GM18499 (cell line): ENCODE data around the gene DSP.
A peak's percentile ranks its signal among the peaks of the same experiment; 100 is the strongest.

ENCODE experiments used
- ATAC-seq: cut with Tn5 transposase; IDR thresholded peaks from one replicate; pipeline ENCODE4 v1.9.1; 2021; ENCODE audit warnings: moderate number of reproducible peaks; ENCODE audit not compliant: insufficient read depth, unreplicated experiment

DSP gene

DNA sequence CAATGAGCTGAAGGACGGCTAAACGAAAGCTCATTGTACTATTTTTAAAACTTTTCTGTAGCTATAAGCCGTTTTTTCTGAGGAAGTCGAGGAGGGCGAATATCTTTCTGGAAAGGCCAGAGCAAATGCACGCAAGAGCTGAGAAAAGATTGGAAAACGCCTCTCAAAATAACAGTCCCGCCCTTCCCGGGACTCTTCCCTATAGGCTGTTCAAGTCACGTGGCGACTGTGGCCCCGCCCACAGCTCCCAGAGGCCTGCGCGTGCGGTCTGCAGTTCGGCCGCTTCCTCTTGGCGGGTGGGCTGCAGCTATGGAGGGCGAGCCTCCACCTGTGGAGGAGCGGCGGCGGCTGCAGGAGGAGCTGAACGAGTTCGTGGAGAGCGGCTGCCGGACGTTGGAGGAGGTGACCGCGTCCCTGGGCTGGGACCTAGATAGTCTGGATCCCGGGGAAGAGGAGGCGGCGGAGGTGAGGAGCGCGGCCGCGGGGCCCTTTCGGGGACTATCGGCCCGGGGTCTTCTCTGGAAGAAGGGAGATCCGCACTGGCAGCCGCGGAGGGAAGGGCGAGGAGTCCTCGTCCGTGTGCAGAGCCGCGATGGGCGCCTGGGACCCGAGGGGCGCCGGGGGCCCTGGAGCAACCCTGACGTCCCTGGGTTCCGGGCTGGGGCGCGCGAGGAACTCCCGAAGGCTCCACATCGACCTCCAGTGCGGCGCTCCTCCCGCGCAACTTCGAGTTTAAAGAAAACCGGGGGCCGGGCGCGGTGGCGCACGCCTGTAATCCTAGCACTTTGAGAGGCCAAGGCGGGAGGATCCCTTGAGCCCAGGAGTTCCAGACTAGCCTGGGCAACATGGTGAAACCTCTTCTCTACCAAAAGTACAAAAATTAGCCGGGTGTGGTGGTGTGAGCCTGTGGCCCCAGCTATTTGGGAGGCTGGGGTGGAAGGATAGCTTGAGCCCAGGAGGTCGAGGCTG is 48.8 kb downstream of the DSP start, which contains the start of gene SNRNP48:
SNRNP48 (plus strand) TSS at position 250 of the 969 bp plus-strand sequence; CDS start at position 310, 60 bp downstream.
- peak; percentile 91 for ATAC-seq

DNA sequence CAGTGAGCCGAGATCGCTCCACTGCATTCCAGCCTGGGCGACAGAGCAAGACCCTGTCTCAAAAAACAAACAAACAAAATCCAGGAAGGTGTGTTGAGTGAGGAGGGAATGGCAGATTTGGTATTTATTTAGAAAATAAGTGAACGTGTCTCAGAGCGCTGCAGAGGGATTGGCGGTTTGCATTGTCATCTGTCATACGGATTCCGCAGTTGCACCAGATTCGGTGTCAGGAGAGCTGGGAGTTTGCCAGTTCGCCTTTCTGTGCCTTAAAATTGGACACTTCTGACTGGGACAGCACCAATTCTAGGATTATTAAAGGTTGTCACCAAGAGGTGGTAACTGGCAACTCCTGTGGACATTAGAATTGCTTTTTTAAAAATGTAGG is 49.4 kb downstream of the DSP start:
- ATAC-seq: no peak

- ATAC-seq: no peak
Measured at GRCh38 chr6:7591770-7592169, 50.3 kb downstream of the DSP start.

- no peak for ATAC-seq
Measured at GRCh38 chr6:7593229-7593628, 51.8 kb downstream of the DSP start.

GRCh38 chr6:7594579-7595125 is 53.2 kb downstream of the DSP start:
- ATAC-seq: no peak

GRCh38 chr6:7604003-7604402 is 62.5 kb downstream of the DSP start:
- ATAC-seq: no peak

DNA sequence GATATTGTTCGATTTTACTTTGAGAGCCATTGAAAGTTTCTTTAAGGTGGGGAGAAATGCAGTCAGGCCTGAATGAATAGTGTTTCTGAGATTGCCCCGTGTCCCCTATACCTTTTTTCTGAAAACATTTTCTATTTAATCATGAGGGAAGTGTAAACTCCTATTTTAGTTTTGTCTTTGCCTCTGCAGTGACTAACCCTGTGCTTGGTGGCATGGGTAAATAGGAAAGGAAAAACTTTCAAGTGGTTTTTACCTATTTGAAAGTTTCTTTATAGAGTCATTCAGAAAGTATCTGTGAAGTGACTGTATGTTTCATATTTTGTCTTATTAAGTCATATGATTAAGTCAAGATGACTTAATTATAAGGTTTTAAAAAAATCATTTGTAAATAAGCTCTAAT is 63.0 kb downstream of the DSP start:
- ATAC-seq: no peak

DNA sequence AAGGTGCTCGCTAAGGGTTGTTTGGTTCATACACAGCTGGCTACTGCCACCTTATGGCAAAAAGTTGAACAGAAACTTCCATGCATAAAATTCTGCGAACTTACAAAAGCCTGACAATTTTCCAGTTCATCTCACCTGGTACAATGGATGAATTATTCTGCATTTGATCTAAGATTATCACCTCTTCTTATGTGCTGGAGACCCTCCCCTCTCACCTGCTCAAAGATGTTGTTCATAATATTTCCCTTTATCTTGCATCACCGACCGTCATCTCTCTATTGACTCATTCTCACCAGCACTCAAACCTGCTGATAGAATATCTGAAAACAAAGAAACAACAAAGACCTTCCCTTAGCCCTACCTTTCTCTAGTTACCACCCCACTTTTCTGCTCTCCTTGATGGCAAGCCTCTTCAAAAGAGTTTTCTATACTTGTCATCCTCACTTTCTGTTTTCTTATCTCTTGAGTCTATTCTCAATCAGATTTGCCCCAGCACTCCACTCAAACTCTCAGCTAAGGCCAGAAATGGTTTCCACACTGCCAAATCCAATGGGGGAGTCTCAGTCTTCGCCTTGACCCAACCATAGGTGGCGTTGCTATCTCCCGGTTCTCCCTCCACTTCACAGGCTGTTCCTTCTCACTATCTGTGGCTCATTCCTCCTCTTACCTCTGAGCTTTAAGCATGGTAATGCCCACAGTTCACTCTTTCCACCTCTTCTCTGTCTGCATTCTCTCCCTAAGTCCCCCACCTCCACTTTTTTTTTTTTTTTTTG is 74.3 kb downstream of the DSP start:
- ATAC-seq: no peak

- ATAC-seq: peak; percentile 73
Measured at GRCh38 chr6:7617801-7618764, 76.6 kb downstream of the DSP start.

- no peak for ATAC-seq
Measured at GRCh38 chr6:7621761-7622160, 80.3 kb downstream of the DSP start.

- ATAC-seq: no peak
Measured at GRCh38 chr6:7624796-7625710, 83.6 kb downstream of the DSP start.

GRCh38 chr6:7628479-7628878 is 87.0 kb downstream of the DSP start:
- ATAC-seq: no peak

- ATAC-seq: no peak
Measured at GRCh38 chr6:7628909-7629308, 87.4 kb downstream of the DSP start.

GRCh38 chr6:7629321-7629720 is 87.8 kb downstream of the DSP start:
- no peak for ATAC-seq

GRCh38 chr6:7630792-7631191 is 89.3 kb downstream of the DSP start:
- ATAC-seq: no peak

- ATAC-seq: no peak
Measured at GRCh38 chr6:7631466-7631865, 90.0 kb downstream of the DSP start.

DNA sequence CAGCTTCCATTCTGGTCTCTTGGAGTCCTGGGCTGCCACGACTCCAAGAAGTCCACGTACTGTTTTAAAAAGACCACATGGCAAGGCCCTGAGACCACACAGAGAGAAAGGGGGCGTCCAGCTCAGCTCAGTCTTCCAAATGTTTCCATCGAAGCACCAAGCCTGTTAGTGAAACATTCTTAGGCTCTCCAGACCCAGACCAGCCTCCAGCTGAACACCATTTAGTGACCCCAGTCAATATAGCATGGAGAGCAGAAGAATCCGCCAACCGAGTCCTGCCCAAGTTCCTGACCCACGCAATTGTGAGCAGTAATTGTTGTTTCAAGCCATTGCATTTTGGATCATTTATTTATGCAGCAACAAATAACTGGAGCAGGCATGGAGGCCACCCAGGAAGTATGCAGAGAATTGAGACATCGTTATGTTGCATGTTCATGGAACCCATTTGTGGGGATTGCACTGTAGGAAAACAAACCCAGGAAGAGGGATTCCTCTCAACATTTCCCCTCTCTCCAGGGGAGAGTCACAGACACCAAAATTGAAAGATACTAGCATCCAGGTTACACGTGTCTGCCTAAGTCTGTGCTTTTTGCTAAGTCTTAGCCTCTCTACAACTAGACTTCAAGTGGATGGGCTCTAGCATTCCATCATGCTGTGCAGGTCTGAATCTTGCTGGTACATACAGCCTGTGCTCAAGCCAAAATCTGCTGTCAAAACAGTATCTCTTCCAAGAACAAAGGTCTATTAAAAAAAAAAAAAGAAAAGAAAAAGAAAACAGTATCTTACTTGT is 91.2 kb downstream of the DSP start:
- ATAC-seq: no peak

DNA sequence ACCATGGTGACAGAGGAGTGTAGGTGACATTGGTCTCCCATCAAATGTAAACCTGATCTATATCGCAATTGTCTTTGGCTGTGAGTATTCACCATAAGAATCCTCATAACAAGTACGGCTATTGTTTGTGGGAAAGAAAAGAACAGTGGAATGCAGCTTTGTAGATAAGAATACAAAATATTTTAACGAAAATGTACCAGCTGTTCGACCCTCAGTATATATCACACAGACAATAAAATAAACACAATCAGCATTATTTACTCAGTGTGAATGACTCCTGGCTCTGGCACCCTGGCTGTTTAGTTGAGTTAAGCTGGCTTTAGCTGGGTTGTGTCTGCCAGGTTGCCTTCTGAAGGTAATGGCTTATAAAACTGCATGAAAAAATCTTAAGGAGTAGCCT is 91.9 kb downstream of the DSP start:
- ATAC-seq: no peak
